ENCODE results near the gene SMTNL2.
"Not testable (repeated sequence)": the region's sequence is repeated elsewhere in the genome, so short reads cannot be mapped to it uniquely, and the experiment has no call there.

Gene SMTNL2

DNA sequence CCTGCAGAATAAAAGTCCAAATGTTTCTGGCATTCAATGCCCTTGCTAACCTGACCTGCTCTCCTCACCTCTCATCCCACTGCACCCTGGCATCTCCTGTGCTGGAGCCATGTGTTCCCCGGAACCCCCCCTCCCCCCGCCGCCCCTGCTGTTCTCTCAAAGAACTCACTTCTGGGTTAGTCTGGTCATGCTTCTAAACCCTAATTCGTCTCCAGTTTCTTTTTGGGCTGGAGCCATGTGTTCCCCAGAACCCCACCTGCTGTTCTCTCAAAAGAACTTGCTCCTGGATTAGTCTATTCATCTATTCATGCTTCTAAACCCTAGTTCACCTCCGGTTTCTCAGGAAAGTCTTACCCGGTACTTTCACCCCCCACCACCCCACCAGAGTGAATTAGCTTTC, 58.0 kb downstream of the SMTNL2 start:
- TF ChIP-seq, protein P1, sequence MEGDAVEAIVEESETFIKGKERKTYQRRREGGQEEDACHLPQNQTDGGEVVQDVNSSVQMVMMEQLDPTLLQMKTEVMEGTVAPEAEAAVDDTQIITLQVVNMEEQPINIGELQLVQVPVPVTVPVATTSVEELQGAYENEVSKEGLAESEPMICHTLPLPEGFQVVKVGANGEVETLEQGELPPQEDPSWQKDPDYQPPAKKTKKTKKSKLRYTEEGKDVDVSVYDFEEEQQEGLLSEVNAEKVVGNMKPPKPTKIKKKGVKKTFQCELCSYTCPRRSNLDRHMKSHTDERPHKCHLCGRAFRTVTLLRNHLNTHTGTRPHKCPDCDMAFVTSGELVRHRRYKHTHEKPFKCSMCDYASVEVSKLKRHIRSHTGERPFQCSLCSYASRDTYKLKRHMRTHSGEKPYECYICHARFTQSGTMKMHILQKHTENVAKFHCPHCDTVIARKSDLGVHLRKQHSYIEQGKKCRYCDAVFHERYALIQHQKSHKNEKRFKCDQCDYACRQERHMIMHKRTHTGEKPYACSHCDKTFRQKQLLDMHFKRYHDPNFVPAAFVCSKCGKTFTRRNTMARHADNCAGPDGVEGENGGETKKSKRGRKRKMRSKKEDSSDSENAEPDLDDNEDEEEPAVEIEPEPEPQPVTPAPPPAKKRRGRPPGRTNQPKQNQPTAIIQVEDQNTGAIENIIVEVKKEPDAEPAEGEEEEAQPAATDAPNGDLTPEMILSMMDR (IDR thresholded peaks at IDR 0.05; ENCODE audit: low read depth, low read length): no peak
- Histone ChIP-seq H3K36me3 (no peaks in the 10 kb centered on the region), H3K27ac (no peak overlapping the region), H3K4me3 (ENCODE audit: low read depth, low read length) (no peak overlapping the region), H3K9me3 (ENCODE audit: severe bottlenecking) (no peaks in the 10 kb centered on the region), H3K27me3 (ENCODE audit: insufficient read depth, low read depth, severe bottlenecking) (peaks cover 22% of the 10 kb centered on the region)
- no peak for DNase-seq

DNA sequence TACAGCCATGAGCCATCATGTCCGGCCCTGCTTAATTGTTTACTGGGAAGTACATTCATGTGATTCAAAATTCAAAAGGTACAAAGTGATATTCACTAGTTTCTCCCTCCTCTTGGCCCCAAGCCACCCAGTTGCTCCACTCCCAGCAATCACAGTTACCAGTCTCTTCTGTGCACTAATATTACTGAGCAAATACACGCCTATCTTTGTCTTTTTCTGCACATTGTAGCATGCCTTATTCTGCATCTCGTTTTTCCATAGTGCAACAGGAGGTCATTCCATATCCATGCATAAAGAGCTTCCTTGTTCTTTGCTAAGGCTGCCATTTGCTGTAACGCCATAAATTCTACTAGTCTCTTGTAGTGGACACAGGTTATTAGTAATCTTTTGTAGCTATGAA, 59.3 kb downstream of the SMTNL2 start:
- TF ChIP-seq, protein P1 (IDR thresholded peaks at IDR 0.05; ENCODE audit: low read depth, low read length): no peak
- Histone ChIP-seq H3K9me3 (ENCODE audit: severe bottlenecking) (no peaks in the 10 kb centered on the region), H3K27me3 (ENCODE audit: insufficient read depth, low read depth, severe bottlenecking) (peaks cover 22% of the 10 kb centered on the region), H3K27ac (no peak overlapping the region), H3K4me3 (ENCODE audit: low read depth, low read length) (no peak overlapping the region), H3K36me3 (no peaks in the 10 kb centered on the region)
- no peak for DNase-seq

DNA sequence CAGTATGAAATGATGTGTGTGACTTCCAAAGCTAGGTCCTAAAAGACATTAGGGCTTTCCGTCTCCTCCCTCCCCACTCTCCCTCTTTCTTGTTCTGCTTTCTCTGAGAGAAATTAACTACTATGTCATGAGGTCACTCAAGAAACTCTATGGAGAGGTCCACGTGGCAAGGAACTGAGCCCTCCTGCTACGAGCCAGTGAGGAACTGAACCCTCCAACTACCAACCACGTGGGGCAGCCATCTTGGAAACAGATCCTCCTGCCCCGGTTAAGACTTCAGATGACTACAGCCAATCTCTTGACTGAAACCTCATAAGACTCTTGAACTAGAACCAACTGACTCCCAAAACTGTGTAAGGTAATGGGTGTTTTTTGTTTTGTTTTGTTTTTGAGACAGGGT, 61.3 kb downstream of the SMTNL2 start:
- DNase-seq: no peak
- TF ChIP-seq, protein P1 (IDR thresholded peaks at IDR 0.05; ENCODE audit: low read depth, low read length): no peak
- Histone ChIP-seq H3K27me3 (ENCODE audit: insufficient read depth, low read depth, severe bottlenecking) (peaks cover 22% of the 10 kb centered on the region), H3K27ac (no peak overlapping the region), H3K4me3 (ENCODE audit: low read depth, low read length) (no peak overlapping the region), H3K9me3 (ENCODE audit: severe bottlenecking) (no peaks in the 10 kb centered on the region), H3K36me3 (no peaks in the 10 kb centered on the region)

DNA sequence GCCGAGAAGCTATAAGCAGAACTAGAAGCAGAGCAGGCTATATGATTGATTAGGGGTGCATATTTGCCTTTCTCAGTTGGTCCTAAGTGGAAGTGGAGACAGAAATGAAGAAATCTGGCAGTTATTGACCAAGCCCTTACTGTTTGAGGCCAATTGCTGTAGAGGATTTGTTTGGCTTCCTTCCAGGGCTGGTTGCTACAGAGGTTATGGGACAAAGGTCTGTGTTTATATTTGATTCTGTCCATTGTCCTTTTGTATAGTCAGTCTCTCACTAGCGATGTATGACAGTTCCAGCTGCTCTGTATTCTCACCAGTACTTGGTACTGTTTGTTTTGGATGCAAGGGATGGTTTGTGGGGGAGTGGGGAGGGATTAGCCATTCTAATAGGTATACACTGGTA, 64.4 kb downstream of the SMTNL2 start:
- Histone ChIP-seq H3K27ac (no peak overlapping the region), H3K27me3 (ENCODE audit: insufficient read depth, low read depth, severe bottlenecking) (no peaks in the 10 kb centered on the region), H3K9me3 (ENCODE audit: severe bottlenecking) (no peaks in the 10 kb centered on the region), H3K4me3 (ENCODE audit: low read depth, low read length) (no peak overlapping the region), H3K36me3 (no peaks in the 10 kb centered on the region)
- TF ChIP-seq, protein P1 (IDR thresholded peaks at IDR 0.05; ENCODE audit: low read depth, low read length): no peak
- no peak for DNase-seq

DNA sequence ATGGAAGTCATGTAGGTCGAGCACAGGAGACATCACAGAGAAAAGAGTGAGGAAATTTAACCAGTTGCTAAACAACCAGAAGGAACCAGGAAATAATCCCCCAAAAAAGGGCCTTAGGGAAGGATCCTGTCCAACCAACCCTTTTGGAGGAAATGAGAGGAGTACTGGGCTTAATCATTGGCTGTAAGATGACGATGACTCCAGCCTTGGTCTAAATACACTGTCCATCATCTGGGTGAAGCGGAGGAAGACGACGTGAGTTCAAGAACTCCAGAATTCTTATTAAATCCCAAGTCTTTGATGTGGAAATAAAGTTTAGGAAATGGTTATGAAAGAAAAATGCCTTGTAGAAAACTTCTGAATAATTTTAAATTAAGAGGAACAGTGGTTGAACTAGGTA, 68.7 kb downstream of the SMTNL2 start:
- TF ChIP-seq, protein P1 (IDR thresholded peaks at IDR 0.05; ENCODE audit: low read depth, low read length): no peak
- Histone ChIP-seq H3K36me3 (no peaks in the 10 kb centered on the region), H3K27ac (no peak overlapping the region), H3K9me3 (ENCODE audit: severe bottlenecking) (no peaks in the 10 kb centered on the region), H3K4me3 (ENCODE audit: low read depth, low read length) (no peak overlapping the region), H3K27me3 (ENCODE audit: insufficient read depth, low read depth, severe bottlenecking) (no peaks in the 10 kb centered on the region)
- DNase-seq: no peak

DNA sequence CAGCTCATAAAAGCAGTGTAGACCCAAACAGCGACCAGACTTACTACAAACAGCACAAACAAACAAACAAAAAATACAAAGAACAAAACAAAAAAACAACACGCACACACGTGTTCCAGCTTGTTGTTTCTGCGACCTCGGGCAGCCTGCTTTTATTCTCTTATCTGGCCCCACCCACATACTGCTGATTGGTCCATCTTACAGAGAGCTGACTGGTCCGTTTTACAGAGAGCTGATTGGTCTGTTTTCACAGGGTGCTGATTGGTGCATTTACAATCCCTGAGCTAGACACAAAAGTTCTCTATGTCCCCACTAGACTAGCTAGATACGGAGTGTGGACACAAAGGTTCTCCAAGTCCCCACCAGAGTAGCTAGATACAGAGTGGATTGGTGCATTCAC, 71.6 kb downstream of the SMTNL2 start:
- not testable (repeated sequence) for H3K27ac ChIP-seq; DNase-seq; H3K36me3 ChIP-seq; H3K9me3 ChIP-seq (ENCODE audit: severe bottlenecking); H3K27me3 ChIP-seq (ENCODE audit: insufficient read depth, low read depth, severe bottlenecking); H3K4me3 ChIP-seq (ENCODE audit: low read depth, low read length)

Data from WERI-Rb-1 (cell line).